K562 treated with DMSO at 1 percent for 4 hours (cell line): ENCODE measurements around the gene DENND2D. TPM values are rescaled to one million over a fixed set of nuclear protein-coding genes. Genes with fewer than 3 reads are reported as not detected.

Experiments used
- total RNA-seq: library from RNA; unstranded; fragments of 300-600 nt; gene quantifications from 2 replicates; pipeline ENCODE4 v1.2.3, GENCODE V29; 2022; ENCODE audit not compliant: insufficient read depth

Gene DENND2D
- not detected in 2 replicates for total RNA-seq

GRCh38 chr1:111199881-111200801 lies at the start of gene DENND2D:
Gene DENND2D (minus strand): TSS chr1:111200646. CDS start chr1:111200459, 187 bp downstream.

DNA sequence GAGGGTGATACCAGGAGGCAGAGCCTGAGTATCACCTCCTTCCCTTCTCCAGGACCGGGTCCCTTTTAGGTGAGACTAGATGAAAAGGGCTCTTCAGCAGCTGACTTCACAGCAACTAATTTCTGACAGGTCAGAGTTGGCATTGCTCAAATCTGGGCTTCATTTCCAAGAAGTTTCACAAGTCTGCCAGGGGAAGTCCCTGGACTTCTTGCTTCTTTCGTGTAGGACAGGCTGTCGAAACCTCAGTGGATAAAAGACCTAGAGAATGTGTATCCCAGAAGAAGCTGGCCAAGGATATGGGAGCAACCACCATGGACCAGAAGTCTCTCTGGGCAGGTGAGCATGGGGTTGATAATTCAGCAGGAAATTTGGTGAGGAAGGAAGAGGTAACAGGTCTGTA lies 27.0 kb upstream of the DENND2D start, which contains the start of gene CHI3L2:
CHI3L2 (plus strand) TSS at position 280 of the 400 bp plus-strand sequence; CDS start at position 297, 17 bp downstream.

GRCh38 chr1:111139956-111140679 lies 60.3 kb downstream of the DENND2D start, which contains the start of the genes CEPT1 and DRAM2:
Gene CEPT1 (plus strand): TSS chr1:111140223. CDS start chr1:111147715, 7,492 bp downstream.
Gene DRAM2 (minus strand): TSS chr1:111140093. CDS start chr1:111131554, 8,539 bp downstream.

Other genes with a start within 250 kb of the DENND2D start
- 43.1 and 55.5 TPM in 2 replicates for gene LRIF1, start 236.7 kb downstream of the DENND2D start, total RNA-seq
- 72.8 and 78.0 TPM in 2 replicates for gene DRAM2, start 60.6 kb downstream of the DENND2D start, total RNA-seq
- gene CEPT1, start 60.4 kb downstream of the DENND2D start, total RNA-seq = 15.0 and 23.8 TPM in 2 replicates
- gene CHI3L2, start 27.1 kb upstream of the DENND2D start, total RNA-seq = not detected in 2 replicates
- gene CHIA, start 90.2 kb upstream of the DENND2D start, total RNA-seq = not detected in 2 replicates
- 1.5 and 2.2 TPM in 2 replicates for gene OVGP1, start 227.1 kb upstream of the DENND2D start, total RNA-seq
- 21.5 and 28.2 TPM in 2 replicates for gene WDR77, start 248.6 kb upstream of the DENND2D start, total RNA-seq
- gene ATP5PB, start 248.8 kb upstream of the DENND2D start, total RNA-seq = 212 and 226 TPM in 2 replicates